Small intestine (tissue), 7 donors: ENCODE measurements around the gene CD248. TPM values are rescaled to one million over a fixed set of nuclear protein-coding genes. Genes with fewer than 3 reads are reported as not detected.
"Not testable (repeated sequence)": the region's sequence is repeated elsewhere in the genome, so short reads cannot be mapped to it uniquely, and the experiment has no call there.

Experiments used
- DNase-seq, 2 donors: peaks; one replicate each; pipeline versions ENCODE4 v3.0.0 to v3.0.0-alpha.2; 2013
- FAIRE-seq: peaks from 2 replicates; lab custom pipeline; 2012; peaks lifted over from hg19 to GRCh38; lab: Jason Lieb, UNC
- H3K27ac ChIP-seq, 3 donors: one replicate each; pipeline ENCODE4 v1.5.1; 2013; ENCODE audit warnings: low read length in 2 of 3, mild to moderate bottlenecking in 2 of 3, control low read depth in 1 of 3, inconsistent platforms in 1 of 3, low read depth in 1 of 3, moderate library complexity in 1 of 3
- H3K27me3 ChIP-seq, 3 donors: one replicate each; pipeline ENCODE4 v1.6.1; 2013; ENCODE audit warnings: low read length in 3 of 3, inconsistent platforms in 1 of 3; ENCODE audit not compliant: control insufficient read depth in 3 of 3, insufficient read depth in 3 of 3
- H3K36me3 ChIP-seq, 3 donors: one replicate each; pipeline ENCODE4 v1.6.1; 2013; ENCODE audit warnings: low read length in 3 of 3, inconsistent platforms in 1 of 3, low read depth in 1 of 3, mild to moderate bottlenecking in 1 of 3, moderate library complexity in 1 of 3; ENCODE audit not compliant: control insufficient read depth in 3 of 3, insufficient read depth in 2 of 3
- H3K4me1 ChIP-seq, 3 donors: one replicate each; pipeline ENCODE4 v1.6.1; 2013; ENCODE audit warnings: low read length in 2 of 3, inconsistent platforms in 1 of 3, low read depth in 1 of 3, mild to moderate bottlenecking in 1 of 3, moderate library complexity in 1 of 3; ENCODE audit not compliant: control insufficient read depth in 3 of 3, insufficient read depth in 2 of 3
- H3K4me3 ChIP-seq, 3 donors: one replicate each; pipeline ENCODE4 v1.5.1; 2013; ENCODE audit warnings: low read length in 3 of 3, control low read depth in 1 of 3, inconsistent platforms in 1 of 3, low read depth in 1 of 3, mild to moderate bottlenecking in 1 of 3, moderate library complexity in 1 of 3
- H3K9me3 ChIP-seq, 2 donors: one replicate each; pipeline ENCODE4 v1.6.1; 2013; ENCODE audit warnings: low read depth in 1 of 2, low read length in 1 of 2; ENCODE audit not compliant: control insufficient read depth in 2 of 2, insufficient read depth in 1 of 2
- WGBS, 3 donors: extraction: QIAGEN DNeasy Blood & Tissue Kit; methylation state at CpG; one replicate each; pipeline ENCODE4 v1.1.7; 2013; 5-methylcytosine and 5-hydroxymethylcytosine counted together
- polyA plus RNA-seq, 4 donors: library from polyadenylated mRNA; stranded (reverse) in 3 of 4; unstranded in 1 of 4; fragments of 200-250 nt in 3 of 4; fragments of 120-200 nt in 1 of 4; gene quantifications; one replicate each; pipeline versions ENCODE4 v1.2.1 to v1.2.3, GENCODE V29; 2013
- donor health status: healthy with polysubstance abuse.
- donor health status: control.
- donor health status: control.
- donor health status: Bipolar disorder and iron deficiency.
- donor health status: healthy.

CD248 gene
- polyA plus RNA-seq, 4 donors = 1.6 to 35.7 (median 19.1) TPM; not detected in 1

DNA sequence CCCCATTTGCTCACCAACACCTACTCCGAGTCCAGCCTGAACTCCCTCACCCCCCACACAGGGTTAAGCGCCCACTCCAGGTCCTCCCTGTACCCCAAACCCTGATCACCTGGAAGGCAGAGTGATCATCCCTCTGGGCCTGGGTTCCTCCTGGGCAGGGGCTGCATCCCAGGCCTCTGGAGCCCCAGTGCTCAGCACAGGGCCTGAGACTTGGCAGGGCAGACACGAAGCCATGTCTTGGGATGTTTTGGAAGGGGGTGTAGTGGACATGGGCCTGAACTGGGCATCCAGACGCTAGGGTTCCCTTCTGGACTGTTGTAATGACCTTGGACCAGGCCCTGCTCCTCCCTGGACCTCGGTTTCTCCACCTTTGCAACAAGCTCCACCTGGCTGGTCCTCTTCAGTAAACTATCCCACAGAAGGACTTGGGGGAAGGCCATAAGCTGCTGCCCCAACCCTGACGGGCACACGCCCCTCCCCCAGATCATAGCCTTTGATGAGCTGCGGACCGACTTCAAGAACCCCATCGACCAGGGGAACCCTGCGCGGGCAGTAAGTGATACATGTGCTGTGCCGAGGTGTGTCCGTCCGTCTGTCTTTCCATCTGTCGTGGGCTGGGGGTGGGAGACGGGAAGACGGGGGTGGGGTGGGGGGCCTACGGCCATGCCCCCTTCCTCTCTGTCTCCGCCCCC is 34.9 kb downstream of the CD248 start:
- peak overlapping the region in 1 of 3 donors; percentile 29 for H3K27ac ChIP-seq
- H3K27me3 ChIP-seq = peaks cover 0 to 14% (median 0%) of the 10 kb centered on the region in 3 donors
- H3K4me1 ChIP-seq = peaks cover 0 to 14% (median 1%) of the 10 kb centered on the region in 3 donors
- H3K4me3 ChIP-seq = no peak overlapping the region
- DNase-seq (no peak), FAIRE-seq (no peak)
- WGBS, 3 donors = 14 to 25% (median 23%) methylated on average over 20 of the region's 20 CpGs
- H3K9me3 ChIP-seq = no peaks in the 10 kb centered on the region
- peaks cover 0 to 50% (median 0%) of the 10 kb centered on the region in 3 donors for H3K36me3 ChIP-seq

DNA sequence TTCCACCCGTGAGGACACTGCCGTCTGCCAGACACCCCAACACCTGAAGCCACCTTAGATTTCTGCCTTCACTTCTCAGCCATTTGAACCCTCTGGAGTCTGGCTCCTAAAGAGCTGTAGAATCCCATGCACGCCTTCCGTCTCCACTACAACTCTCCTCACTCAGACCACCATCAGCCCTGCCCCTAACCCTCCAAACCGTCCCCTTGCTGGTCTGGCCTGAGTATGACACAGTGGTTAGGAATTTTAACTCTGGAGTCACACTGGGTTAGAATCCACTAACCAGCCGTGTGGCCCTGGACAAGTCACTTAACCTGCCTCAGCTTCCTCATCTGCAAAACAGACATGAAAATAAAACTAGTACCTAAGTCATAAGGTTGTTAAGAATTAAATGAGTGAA is 35.8 kb downstream of the CD248 start:
- Histone ChIP-seq H3K27me3 (peaks cover 0 to 14% (median 0%) of the 10 kb centered on the region in 3 donors), H3K9me3 (no peaks in the 10 kb centered on the region), H3K4me3 (no peak overlapping the region), H3K27ac (no peak overlapping the region), H3K4me1 (peaks cover 0 to 10% (median 1%) of the 10 kb centered on the region in 3 donors), H3K36me3 (peaks cover 3 to 50% (median 4%) of the 10 kb centered on the region in 3 donors)
- no peak for FAIRE-seq
- no peak for DNase-seq
- 83 to 88% (median 85%) methylated on average over 6 of the region's 6 CpGs for WGBS, 3 donors

DNA sequence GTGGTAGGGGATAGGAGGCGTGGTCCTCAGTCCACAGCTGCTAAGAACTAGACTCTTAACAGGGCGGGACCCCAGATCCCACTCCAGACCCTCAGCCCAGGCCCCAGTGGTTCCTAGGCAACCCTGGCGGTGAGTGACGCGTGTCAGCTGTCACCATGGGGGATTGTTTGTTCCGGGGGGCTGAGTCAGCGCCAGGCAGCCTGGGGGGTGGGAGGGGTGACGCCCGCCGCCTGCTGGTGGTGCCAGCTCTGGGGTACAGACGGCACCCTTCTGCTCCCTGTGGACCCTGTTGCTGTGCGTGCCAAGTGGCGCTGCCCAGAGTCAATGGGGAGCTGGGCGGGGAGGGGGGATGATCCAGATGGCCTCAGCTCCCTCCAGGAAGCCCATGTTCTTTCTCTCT is 36.4 kb downstream of the CD248 start:
- FAIRE-seq (no peak), DNase-seq (no peak)

DNA sequence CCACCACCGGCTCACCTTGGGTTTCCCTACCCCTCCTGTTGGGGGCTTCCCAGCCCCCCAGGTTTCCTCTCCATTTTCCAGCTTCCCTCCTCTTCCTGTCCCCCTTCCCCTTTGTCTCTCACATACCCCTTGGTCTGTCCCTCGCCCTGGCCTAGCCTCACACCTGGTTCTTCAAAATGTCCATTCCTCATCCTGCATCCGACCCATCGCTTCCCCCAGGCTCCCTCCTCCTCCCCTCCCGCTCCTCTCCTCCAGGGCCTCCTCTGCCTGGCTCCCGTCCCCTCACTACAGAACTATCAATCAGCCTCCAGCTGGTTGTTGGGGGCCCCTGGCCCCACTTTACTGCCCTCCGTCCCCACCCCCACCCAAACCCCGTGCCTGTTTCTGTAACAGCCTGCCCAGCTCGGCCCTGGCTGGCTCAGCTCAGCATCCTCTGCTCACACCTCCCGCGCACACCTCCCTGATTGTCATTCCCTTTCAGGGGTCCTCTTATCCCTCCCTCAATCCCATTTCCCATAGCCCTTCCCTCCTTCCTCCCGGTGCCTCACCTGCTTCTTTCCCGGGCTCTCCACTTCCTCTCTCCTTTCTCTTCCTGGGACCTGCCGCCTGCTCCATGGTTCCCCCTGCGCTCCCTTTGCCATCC is 37.6 kb downstream of the CD248 start:
- peaks cover 0 to 10% (median 1%) of the 10 kb centered on the region in 3 donors for H3K4me1 ChIP-seq
- peak overlapping the region in 1 of 3 donors; percentile 8 for H3K4me3 ChIP-seq
- H3K9me3 ChIP-seq = no peaks in the 10 kb centered on the region
- WGBS, 3 donors = 70% methylated on average over 15 of the region's 15 CpGs
- peaks cover 6 to 50% (median 13%) of the 10 kb centered on the region in 3 donors for H3K36me3 ChIP-seq
- FAIRE-seq (no peak), DNase-seq (no peak)
- peaks cover 0 to 14% (median 0%) of the 10 kb centered on the region in 3 donors for H3K27me3 ChIP-seq
- H3K27ac ChIP-seq = peak overlapping the region in 1 of 3 donors; percentile 37

More for the DNA sequence above, 36.4 kb downstream of the CD248 start:
- no peak overlapping the region for H3K4me3 ChIP-seq
- peaks cover 0 to 10% (median 1%) of the 10 kb centered on the region in 3 donors for H3K4me1 ChIP-seq
- peaks cover 0 to 14% (median 0%) of the 10 kb centered on the region in 3 donors for H3K27me3 ChIP-seq
- WGBS, 3 donors = 77 to 84% (median 83%) methylated on average over 8 to 14 of the region's 14 CpGs
- no peaks in the 10 kb centered on the region for H3K9me3 ChIP-seq
- peaks cover 3 to 50% (median 9%) of the 10 kb centered on the region in 3 donors for H3K36me3 ChIP-seq
- H3K27ac ChIP-seq = no peak overlapping the region

DNA sequence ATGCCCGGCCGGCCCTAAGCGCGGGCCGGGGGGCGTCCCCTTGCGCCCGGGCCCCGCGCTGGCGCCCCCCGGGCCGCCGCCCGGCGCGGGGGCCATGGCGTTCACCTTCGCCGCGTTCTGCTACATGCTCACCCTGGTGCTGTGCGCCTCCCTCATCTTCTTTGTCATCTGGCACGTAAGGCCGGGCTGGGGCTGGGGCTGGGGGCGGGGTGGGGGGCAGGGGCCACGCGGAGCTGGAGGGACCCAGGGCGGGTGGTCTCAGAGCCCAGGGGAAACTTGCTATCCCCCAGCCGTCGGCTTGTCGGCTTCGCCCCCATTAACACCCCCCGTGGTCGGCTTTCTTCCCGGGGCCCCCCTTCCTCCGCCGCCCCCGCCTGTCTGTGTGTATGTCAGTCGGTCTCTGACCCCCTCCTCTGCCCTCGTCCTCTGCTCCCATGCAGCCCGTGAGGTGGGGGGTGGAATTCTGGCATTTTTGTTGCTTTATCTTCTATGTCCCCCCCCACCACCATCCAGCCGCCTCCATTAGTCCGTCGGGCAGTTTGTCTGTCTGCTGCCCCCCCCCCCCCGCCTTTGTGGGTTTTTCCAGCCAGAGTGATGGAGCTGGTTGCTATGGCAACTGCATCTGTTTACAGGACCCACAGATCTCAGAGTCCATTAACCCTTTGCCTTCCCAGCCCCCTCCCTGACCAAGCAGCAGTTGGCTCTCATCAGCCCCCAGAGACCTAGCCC is 38.3 kb downstream of the CD248 start:
- peak overlapping the region; percentile 8 to 49 (median 21) for H3K4me3 ChIP-seq
- no peak for FAIRE-seq
- H3K27me3 ChIP-seq = peaks cover 0 to 14% (median 0%) of the 10 kb centered on the region in 3 donors
- peak overlapping the region in 1 of 3 donors; percentile 37 for H3K27ac ChIP-seq
- peaks cover 9 to 50% (median 15%) of the 10 kb centered on the region in 3 donors for H3K36me3 ChIP-seq
- WGBS, 3 donors = 2 to 5% (median 2%) methylated on average over 27 to 45 of the region's 45 CpGs
- H3K9me3 ChIP-seq = no peaks in the 10 kb centered on the region
- DNase-seq = no peak
- peaks cover 0 to 10% (median 1%) of the 10 kb centered on the region in 3 donors for H3K4me1 ChIP-seq

DNA sequence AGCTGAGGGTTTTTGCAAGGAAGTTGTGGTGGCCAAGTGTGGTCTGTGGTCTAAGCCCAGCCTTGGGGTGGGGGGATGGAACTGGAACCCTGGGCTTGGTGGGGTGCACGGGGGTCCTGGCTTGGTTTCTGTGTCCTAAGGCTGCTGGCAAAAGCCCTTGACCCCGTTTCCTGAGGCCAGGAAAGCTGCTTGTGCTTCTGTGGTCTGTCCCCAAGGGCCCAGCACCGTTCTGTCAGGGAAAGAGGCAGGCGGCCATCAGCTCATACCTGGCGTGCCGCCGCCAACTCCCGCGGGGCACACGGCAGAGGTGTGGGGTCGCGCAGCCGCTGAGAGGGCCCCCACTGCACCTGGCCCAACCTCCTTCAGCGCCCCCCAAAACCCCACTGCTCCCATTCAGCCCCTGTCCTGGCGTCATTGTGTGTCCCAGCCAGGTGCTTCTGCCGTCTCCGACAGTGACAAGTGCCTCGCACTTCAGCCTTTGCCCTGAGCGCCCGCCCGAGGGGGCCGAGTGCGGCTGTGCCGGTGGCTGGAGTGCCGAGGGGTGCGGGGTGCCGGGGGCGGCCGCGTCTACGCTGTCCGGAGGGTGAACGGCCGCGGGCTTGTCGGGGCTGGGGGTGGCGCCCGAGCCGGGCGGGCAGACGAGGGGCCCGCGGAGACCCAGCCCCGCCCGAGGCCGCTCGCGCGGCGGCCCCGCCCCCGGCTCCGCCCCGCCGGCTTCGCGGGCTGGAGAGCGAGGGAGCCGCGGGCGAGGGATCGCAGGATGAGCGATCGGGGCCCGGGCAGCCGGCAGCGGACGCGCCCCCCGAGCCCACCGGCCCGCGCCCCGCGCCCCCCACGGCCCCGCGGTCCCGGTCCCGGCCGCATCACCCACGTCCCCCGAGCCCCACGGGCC is 39.1 kb downstream of the CD248 start, which contains the start of gene CNIH2:
Gene CNIH2 (plus strand): TSS at position 705 of the 892 bp plus-strand sequence. CDS start 282 bp downstream, outside the sequence.
- peaks cover 0 to 14% (median 0%) of the 10 kb centered on the region in 3 donors for H3K27me3 ChIP-seq
- H3K4me3 ChIP-seq = peak within 1 kb of the TSS; percentile 8 to 49 (median 21)
- H3K9me3 ChIP-seq = no peaks in the 10 kb centered on the region
- H3K36me3 ChIP-seq = peaks cover 9 to 50% (median 22%) of the 10 kb centered on the region in 3 donors
- peak within 1 kb of the TSS; percentile 36 to 80 (median 72) for H3K27ac ChIP-seq
- H3K4me1 ChIP-seq = peaks cover 0 to 8% (median 1%) of the 10 kb centered on the region in 3 donors
- FAIRE-seq (no peak), DNase-seq (peak; percentile 74 to 85)
- WGBS, 3 donors = 3 to 9% (median 4%) methylated on average over 37 to 84 of the region's 84 CpGs

DNA sequence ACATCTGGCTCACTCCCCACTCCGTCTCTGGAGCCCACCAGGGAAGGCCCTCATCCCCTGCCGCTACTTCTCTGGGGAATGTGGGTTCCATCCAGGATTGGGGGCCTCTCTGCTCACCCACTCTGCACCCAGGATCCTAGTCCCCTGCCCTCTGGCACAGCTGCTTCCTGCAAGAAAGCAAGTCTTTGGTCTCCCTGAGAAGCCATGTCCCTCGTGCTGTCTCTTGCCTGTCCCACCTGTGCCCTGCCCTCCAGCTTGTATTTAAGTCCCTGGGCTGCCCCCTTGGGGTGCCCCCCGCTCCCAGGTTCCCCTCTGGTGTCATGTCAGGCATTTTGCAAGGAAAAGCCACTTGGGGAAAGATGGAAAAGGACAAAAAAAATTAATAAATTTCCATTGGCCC is 39.8 kb downstream of the CD248 start:
- H3K27me3 ChIP-seq = peaks cover 0 to 14% (median 0%) of the 10 kb centered on the region in 3 donors
- WGBS, 3 donors = 76 to 80% (median 79%) methylated on average over 4 of the region's 4 CpGs
- DNase-seq, H3K4me3 ChIP-seq, FAIRE-seq, H3K4me1 ChIP-seq, H3K9me3 ChIP-seq: not testable (repeated sequence)
- peaks cover 11 to 54% (median 26%) of the 10 kb centered on the region in 3 donors for H3K36me3 ChIP-seq
- peak overlapping the region; percentile 36 to 80 (median 72) for H3K27ac ChIP-seq
